ENCODE data around the gene TGIF2.

TGIF2 gene

GRCh38 chr20:36632147-36632486 lies 58.7 kb downstream of the TGIF2 start:
- Histone ChIP-seq H4K20me1 (ENCODE audit: insufficient read depth, low read length) (no peaks in the 10 kb centered on the region), H3K9ac (ENCODE audit: low read length) (no peak overlapping the region), H3K4me1 (ENCODE audit: low read length) (peaks cover 11% of the 10 kb centered on the region), H2AFZ (ENCODE audit: low read length) (no peak overlapping the region), H3F3A (ENCODE audit: insufficient read depth, low read length) (no peaks in the 10 kb centered on the region), H3K27ac (ENCODE audit: low read length) (no peak overlapping the region), H3K4me2 (ENCODE audit: low read depth, low read length) (no peak overlapping the region), H3K9me3 (replicated peaks; ENCODE audit: insufficient read depth, low read length) (no peaks in the 10 kb centered on the region), H3K27me3 (replicated peaks; ENCODE audit: insufficient read depth, low read length) (no peaks in the 10 kb centered on the region), H3K79me2 (ENCODE audit: low read length) (no peaks in the 10 kb centered on the region), H3K4me3 (ENCODE audit: low read length) (no peak overlapping the region), H3K9me2 (replicated peaks; ENCODE audit: insufficient read depth, low read length) (no peaks in the 10 kb centered on the region), H3K36me3 (replicated peaks; ENCODE audit: insufficient read depth, low read length) (no peaks in the 10 kb centered on the region)
- DNase-seq = no peak
- TF ChIP-seq EZH2phosphoT487 (IDR thresholded peaks at IDR 0.05; ENCODE audit: low read length) (no peak), CTCF (IDR thresholded peaks at IDR 0.05; ENCODE audit: low read length) (no peak), EZH2 (optimal IDR thresholded peaks at IDR 0.05; ENCODE audit: low read depth, low read length) (no peak)

- Histone ChIP-seq H3K4me3 (ENCODE audit: low read length) (no peak overlapping the region), H3K36me3 (replicated peaks; ENCODE audit: insufficient read depth, low read length) (no peaks in the 10 kb centered on the region)
Observed at GRCh38 chr20:36632487-36633284, 59.3 kb downstream of the TGIF2 start.

GRCh38 chr20:36633285-36633772 lies 59.9 kb downstream of the TGIF2 start:
- Histone ChIP-seq H2AFZ (ENCODE audit: low read length) (no peak overlapping the region), H3K79me2 (ENCODE audit: low read length) (no peaks in the 10 kb centered on the region), H3K4me3 (ENCODE audit: low read length) (no peak overlapping the region)

More at GRCh38 chr20:36632487-36633284, 59.3 kb downstream of the TGIF2 start:
- H2AFZ ChIP-seq (ENCODE audit: low read length) = no peak overlapping the region
- H4K20me1 ChIP-seq (ENCODE audit: insufficient read depth, low read length) = no peaks in the 10 kb centered on the region
- peaks cover 11% of the 10 kb centered on the region for H3K4me1 ChIP-seq (ENCODE audit: low read length)
- TF ChIP-seq EZH2phosphoT487 (IDR thresholded peaks at IDR 0.05; ENCODE audit: low read length) (no peak), EZH2 (optimal IDR thresholded peaks at IDR 0.05; ENCODE audit: low read depth, low read length) (no peak)
- DNase-seq = no peak
- H3K27me3 ChIP-seq (replicated peaks; ENCODE audit: insufficient read depth, low read length) = no peaks in the 10 kb centered on the region
- H3K9me2 ChIP-seq (replicated peaks; ENCODE audit: insufficient read depth, low read length) = no peaks in the 10 kb centered on the region
- no peaks in the 10 kb centered on the region for H3F3A ChIP-seq (ENCODE audit: insufficient read depth, low read length)
- no peaks in the 10 kb centered on the region for H3K9me3 ChIP-seq (replicated peaks; ENCODE audit: insufficient read depth, low read length)
- no peak overlapping the region for H3K27ac ChIP-seq (ENCODE audit: low read length)
- no peaks in the 10 kb centered on the region for H3K79me2 ChIP-seq (ENCODE audit: low read length)
- H3K4me2 ChIP-seq (ENCODE audit: low read depth, low read length) = no peak overlapping the region
- no peak overlapping the region for H3K9ac ChIP-seq (ENCODE audit: low read length)

More at GRCh38 chr20:36633285-36633772, 59.9 kb downstream of the TGIF2 start:
- TF ChIP-seq CTCF (IDR thresholded peaks at IDR 0.05; ENCODE audit: low read length) (no peak), EZH2phosphoT487 (IDR thresholded peaks at IDR 0.05; ENCODE audit: low read length) (no peak), EZH2 (optimal IDR thresholded peaks at IDR 0.05; ENCODE audit: low read depth, low read length) (no peak)
- H3K4me1 ChIP-seq (ENCODE audit: low read length) = peaks cover 11% of the 10 kb centered on the region
- H3K9ac ChIP-seq (ENCODE audit: low read length) = no peak overlapping the region
- no peaks in the 10 kb centered on the region for H3K27me3 ChIP-seq (replicated peaks; ENCODE audit: insufficient read depth, low read length)
- H3K36me3 ChIP-seq (replicated peaks; ENCODE audit: insufficient read depth, low read length) = no peaks in the 10 kb centered on the region
- DNase-seq = no peak
- H4K20me1 ChIP-seq (ENCODE audit: insufficient read depth, low read length) = no peaks in the 10 kb centered on the region
- H3K9me3 ChIP-seq (replicated peaks; ENCODE audit: insufficient read depth, low read length) = no peaks in the 10 kb centered on the region
- H3K27ac ChIP-seq (ENCODE audit: low read length) = no peak overlapping the region
- H3K9me2 ChIP-seq (replicated peaks; ENCODE audit: insufficient read depth, low read length) = no peaks in the 10 kb centered on the region
- no peak overlapping the region for H3K4me2 ChIP-seq (ENCODE audit: low read depth, low read length)
- H3F3A ChIP-seq (ENCODE audit: insufficient read depth, low read length) = no peaks in the 10 kb centered on the region

All from MM.1S (cell line).